Upper lobe of left lung (tissue), 4 donors: ENCODE data around the gene VAPA.

Experiments used
- POLR2A ChIP-seq, 4 donors: fragments of 450-650 bp; IDR thresholded peaks; one replicate each; pipeline ENCODE4 v1.5.1; 2016 to 2017; ENCODE audit warnings: antibody characterized with exemption in 4 of 4, mild to moderate bottlenecking in 2 of 4
- POLR2AphosphoS5 ChIP-seq, 2 donors: sonication (generic); formaldehyde crosslinking; IDR thresholded peaks; one replicate each; pipeline ENCODE4 v1.5.1; 2017; ENCODE audit warnings: antibody characterized with exemption in 2 of 2
- TF ChIP-seq, protein P1 (sequence below), 6 experiments: fragments of 450-650 bp in 4 of 6; fragments of 200-600 bp in 2 of 6; sonication (generic) in 2 of 6; IDR thresholded peaks; one replicate each; pipeline ENCODE4 v1.5.1; 2016 to 2019; ENCODE audit warnings: antibody characterized with exemption in 6 of 6

DNA sequence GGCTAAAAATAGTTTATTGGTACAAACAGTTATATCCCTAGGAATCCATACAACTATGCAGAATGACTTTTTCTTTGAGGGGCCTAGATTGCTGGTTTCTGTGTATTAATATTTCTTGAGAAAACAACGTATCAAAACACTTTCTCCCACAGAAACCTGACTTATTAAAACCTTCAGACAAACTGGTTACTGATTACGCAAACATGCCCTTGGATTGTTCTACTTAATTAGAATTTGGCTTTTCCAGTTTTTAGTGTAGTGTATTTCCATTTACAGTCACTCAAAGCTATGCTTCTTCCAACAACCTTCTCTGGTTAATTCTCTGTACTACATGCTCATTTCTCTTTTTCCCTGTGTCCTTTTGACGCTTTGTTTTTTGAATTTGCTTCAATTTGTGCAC is 20.0 kb downstream of the VAPA start:
- TF ChIP-seq POLR2A (IDR thresholded peaks at IDR 0.05): no peak
- TF ChIP-seq, protein P1, sequence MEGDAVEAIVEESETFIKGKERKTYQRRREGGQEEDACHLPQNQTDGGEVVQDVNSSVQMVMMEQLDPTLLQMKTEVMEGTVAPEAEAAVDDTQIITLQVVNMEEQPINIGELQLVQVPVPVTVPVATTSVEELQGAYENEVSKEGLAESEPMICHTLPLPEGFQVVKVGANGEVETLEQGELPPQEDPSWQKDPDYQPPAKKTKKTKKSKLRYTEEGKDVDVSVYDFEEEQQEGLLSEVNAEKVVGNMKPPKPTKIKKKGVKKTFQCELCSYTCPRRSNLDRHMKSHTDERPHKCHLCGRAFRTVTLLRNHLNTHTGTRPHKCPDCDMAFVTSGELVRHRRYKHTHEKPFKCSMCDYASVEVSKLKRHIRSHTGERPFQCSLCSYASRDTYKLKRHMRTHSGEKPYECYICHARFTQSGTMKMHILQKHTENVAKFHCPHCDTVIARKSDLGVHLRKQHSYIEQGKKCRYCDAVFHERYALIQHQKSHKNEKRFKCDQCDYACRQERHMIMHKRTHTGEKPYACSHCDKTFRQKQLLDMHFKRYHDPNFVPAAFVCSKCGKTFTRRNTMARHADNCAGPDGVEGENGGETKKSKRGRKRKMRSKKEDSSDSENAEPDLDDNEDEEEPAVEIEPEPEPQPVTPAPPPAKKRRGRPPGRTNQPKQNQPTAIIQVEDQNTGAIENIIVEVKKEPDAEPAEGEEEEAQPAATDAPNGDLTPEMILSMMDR (IDR thresholded peaks at IDR 0.05): no peak
- TF ChIP-seq POLR2AphosphoS5 (IDR thresholded peaks at IDR 0.05): no peak
